ENCODE measurements around the gene PDLIM7.

The PDLIM7 gene

DNA sequence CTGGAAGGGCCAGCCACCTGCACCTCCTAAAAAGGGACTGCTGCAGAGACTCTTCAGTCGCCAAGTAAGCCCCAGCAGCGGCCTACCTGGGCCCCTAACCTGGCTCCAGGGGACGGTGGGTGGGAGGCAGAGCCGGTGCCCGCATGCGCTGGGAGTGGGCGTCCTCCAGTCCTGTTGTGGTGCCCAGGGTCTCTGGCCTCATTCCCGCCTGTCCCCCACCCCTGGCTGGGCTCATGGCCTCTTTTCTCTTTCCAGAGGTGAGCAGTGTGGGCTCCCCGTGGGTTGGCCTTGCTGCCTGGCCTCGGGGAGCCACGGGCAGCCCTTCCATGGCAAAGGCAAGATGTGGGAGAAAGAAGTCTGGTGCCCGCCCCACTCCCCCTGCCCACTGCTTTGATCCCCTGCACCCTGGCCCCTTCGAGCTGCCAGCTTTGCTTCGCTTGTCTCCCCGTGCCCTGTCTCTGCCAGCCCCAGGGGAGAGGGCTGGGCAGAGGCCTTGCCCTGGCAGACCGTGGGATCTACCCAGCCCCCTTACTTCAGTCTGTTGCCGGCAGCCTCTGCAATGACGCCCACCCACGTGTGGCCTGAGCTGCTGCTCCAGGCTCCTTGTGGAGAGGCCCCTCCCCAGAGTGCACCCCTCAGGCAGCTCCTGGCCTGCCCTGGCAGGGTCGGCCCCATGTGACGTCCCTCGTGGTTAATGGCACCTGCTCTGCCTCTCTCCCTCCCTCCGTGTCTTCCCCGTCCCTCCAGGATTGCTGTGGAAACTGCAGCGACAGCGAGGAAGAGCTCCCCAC is 56.2 kb downstream of the PDLIM7 start:
- H3K27ac ChIP-seq (ENCODE audit: low read length): no peak overlapping the region
- TF ChIP-seq, protein P1, sequence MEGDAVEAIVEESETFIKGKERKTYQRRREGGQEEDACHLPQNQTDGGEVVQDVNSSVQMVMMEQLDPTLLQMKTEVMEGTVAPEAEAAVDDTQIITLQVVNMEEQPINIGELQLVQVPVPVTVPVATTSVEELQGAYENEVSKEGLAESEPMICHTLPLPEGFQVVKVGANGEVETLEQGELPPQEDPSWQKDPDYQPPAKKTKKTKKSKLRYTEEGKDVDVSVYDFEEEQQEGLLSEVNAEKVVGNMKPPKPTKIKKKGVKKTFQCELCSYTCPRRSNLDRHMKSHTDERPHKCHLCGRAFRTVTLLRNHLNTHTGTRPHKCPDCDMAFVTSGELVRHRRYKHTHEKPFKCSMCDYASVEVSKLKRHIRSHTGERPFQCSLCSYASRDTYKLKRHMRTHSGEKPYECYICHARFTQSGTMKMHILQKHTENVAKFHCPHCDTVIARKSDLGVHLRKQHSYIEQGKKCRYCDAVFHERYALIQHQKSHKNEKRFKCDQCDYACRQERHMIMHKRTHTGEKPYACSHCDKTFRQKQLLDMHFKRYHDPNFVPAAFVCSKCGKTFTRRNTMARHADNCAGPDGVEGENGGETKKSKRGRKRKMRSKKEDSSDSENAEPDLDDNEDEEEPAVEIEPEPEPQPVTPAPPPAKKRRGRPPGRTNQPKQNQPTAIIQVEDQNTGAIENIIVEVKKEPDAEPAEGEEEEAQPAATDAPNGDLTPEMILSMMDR (IDR thresholded peaks at IDR 0.05; ENCODE audit: low read depth, low read length): no peak
- no peak for TF ChIP-seq EZH2phosphoT487 (IDR thresholded peaks at IDR 0.05; ENCODE audit: low read depth)
- no peak overlapping the region for H3K9ac ChIP-seq (ENCODE audit: low read length)
- H3K27me3 ChIP-seq (ENCODE audit: low read depth, low read length): no peaks in the 10 kb centered on the region
- H3K4me3 ChIP-seq (ENCODE audit: low read length): no peak overlapping the region
- no peaks in the 10 kb centered on the region for H3K9me3 ChIP-seq (ENCODE audit: insufficient read depth, low read length)
- peaks cover 12% of the 10 kb centered on the region for H3K36me3 ChIP-seq (replicated peaks; ENCODE audit: low read depth, low read length)
- H3K4me2 ChIP-seq (ENCODE audit: low read length): no peak overlapping the region
- no peaks in the 10 kb centered on the region; the same call in 1 of the 2 replicates for H4K20me1 ChIP-seq (ENCODE audit: insufficient read depth, low read length)
- no peaks in the 10 kb centered on the region for H3K79me2 ChIP-seq (ENCODE audit: low read length)
- peaks cover 20% of the 10 kb centered on the region for H3K4me1 ChIP-seq (ENCODE audit: low read length)
- no peak overlapping the region for H2AFZ ChIP-seq (ENCODE audit: low read depth, low read length)

DNA sequence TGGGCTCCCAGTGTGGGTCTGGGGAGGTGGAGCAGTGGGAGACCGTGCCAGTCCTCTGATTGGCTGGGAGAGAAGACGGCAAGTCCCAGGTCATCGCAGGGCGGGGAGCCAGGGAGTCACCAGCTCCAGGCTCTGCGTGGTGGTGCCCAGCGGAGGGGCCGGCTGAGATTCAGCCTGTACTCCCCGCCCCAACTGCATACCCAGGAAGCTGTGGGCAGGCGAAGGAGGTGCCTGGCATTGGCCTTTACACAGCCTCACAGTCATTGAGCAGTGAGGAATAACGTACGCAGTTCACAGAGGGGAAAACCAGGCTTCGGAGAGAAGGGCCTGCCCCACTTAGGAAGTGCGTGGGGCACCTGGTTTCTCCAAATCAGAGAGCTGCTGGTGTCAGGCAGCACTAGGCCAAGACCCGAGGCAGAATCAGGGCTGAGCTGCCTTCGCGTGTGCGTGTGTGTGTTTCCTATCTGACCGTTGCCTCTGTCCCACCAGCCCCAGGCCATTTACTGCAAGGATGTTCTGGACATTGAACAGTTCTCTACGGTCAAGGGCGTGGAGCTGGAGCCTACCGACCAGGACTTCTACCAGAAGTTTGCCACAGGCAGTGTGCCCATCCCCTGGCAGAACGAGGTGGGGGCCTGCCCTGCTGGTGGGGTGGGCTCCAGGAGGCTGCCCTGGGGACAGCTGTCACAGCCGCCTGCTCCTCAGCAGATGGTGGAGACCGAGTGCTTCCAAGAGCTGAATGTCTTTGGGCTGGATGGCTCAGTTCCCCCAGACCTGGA is 57.0 kb downstream of the PDLIM7 start:
- no peak overlapping the region for H2AFZ ChIP-seq (ENCODE audit: low read depth, low read length)
- H3K27ac ChIP-seq (ENCODE audit: low read length): no peak overlapping the region

DNA sequence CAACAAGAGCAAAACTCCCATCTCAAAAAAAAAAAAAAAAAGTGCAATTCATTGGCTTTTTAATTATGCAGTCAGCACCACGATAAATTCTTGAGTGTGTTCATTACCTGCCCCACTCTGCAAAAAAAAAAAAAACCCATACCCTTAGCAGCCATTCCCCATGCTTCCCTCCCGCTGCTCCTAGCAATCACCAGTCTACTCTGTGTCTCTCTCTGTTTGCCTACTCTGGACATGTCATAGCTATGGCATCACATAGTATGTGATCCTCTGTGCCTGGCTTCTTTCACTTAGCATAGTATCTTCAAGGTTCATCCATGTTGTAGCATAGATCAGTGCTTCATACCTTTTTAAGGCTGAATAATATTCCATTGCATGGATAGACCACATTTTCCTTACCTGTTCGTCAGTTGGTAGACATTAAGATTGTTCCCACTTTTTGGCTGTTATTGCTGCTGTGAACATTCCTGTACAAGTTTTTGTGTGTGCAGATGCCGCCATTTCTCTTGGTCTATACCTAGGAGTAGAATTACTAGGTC is 57.8 kb downstream of the PDLIM7 start:
- no peak overlapping the region for H3K9ac ChIP-seq (ENCODE audit: low read length)
- H3K27me3 ChIP-seq (ENCODE audit: low read depth, low read length): no peaks in the 10 kb centered on the region
- peaks cover 4% of the 10 kb centered on the region for H3K4me1 ChIP-seq (ENCODE audit: low read length)
- no peak overlapping the region for H3K4me2 ChIP-seq (ENCODE audit: low read length)
- no peaks in the 10 kb centered on the region for H3K79me2 ChIP-seq (ENCODE audit: low read length)
- no peaks in the 10 kb centered on the region for H3K9me3 ChIP-seq (ENCODE audit: insufficient read depth, low read length)
- TF ChIP-seq, protein P1 (IDR thresholded peaks at IDR 0.05; ENCODE audit: low read depth, low read length): no peak
- no peak for TF ChIP-seq EZH2phosphoT487 (IDR thresholded peaks at IDR 0.05; ENCODE audit: low read depth)
- H3K36me3 ChIP-seq (replicated peaks; ENCODE audit: low read depth, low read length): peaks cover 17% of the 10 kb centered on the region
- H4K20me1 ChIP-seq (ENCODE audit: insufficient read depth, low read length): no peaks in the 10 kb centered on the region; the same call in 1 of the 2 replicates
- H3K4me3 ChIP-seq (ENCODE audit: low read length): no peak overlapping the region
- no peak overlapping the region for H3K27ac ChIP-seq (ENCODE audit: low read length)
- H2AFZ ChIP-seq (ENCODE audit: low read depth, low read length): no peak overlapping the region

More for the DNA sequence above, 57.0 kb downstream of the PDLIM7 start:
- peaks cover 13% of the 10 kb centered on the region for H3K4me1 ChIP-seq (ENCODE audit: low read length)
- H3K4me3 ChIP-seq (ENCODE audit: low read length): no peak overlapping the region
- H3K36me3 ChIP-seq (replicated peaks; ENCODE audit: low read depth, low read length): peaks cover 12% of the 10 kb centered on the region
- TF ChIP-seq EZH2phosphoT487 (IDR thresholded peaks at IDR 0.05; ENCODE audit: low read depth): no peak
- TF ChIP-seq, protein P1 (IDR thresholded peaks at IDR 0.05; ENCODE audit: low read depth, low read length): no peak
- H4K20me1 ChIP-seq (ENCODE audit: insufficient read depth, low read length): no peaks in the 10 kb centered on the region; the same call in 1 of the 2 replicates
- H3K9me3 ChIP-seq (ENCODE audit: insufficient read depth, low read length): no peaks in the 10 kb centered on the region
- H3K79me2 ChIP-seq (ENCODE audit: low read length): no peaks in the 10 kb centered on the region
- no peaks in the 10 kb centered on the region for H3K27me3 ChIP-seq (ENCODE audit: low read depth, low read length)
- H3K9ac ChIP-seq (ENCODE audit: low read length): no peak overlapping the region
- no peak overlapping the region for H3K4me2 ChIP-seq (ENCODE audit: low read length)

DNA sequence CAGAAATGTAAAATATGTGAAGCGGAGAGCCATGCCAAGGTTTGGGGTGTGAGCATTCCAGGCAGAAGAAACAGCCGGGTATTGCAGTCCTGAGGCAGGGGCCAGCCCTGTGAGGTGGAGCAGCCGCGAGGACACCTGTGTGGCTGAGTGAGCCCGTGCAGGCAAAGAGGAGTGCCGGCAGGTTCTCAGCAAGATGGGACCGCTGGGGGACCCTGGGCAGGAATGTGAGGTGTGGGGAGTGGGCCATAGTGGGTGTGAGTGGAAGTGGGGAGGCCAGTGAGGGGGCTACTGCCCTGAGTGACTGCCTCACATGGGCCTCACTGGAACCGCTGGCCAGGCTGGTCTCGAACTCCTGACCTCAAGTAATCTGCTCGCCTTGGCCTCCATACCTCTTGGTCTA is 58.9 kb downstream of the PDLIM7 start:
- H2AFZ ChIP-seq (ENCODE audit: low read depth, low read length): no peak overlapping the region
- no peaks in the 10 kb centered on the region for H3K27me3 ChIP-seq (ENCODE audit: low read depth, low read length)
- H3K4me2 ChIP-seq (ENCODE audit: low read length): no peak overlapping the region
- no peak overlapping the region for H3K9ac ChIP-seq (ENCODE audit: low read length)
- no peaks in the 10 kb centered on the region for H3K9me3 ChIP-seq (ENCODE audit: insufficient read depth, low read length)
- H3K4me3 ChIP-seq (ENCODE audit: low read length): no peak overlapping the region
- TF ChIP-seq, protein P1 (IDR thresholded peaks at IDR 0.05; ENCODE audit: low read depth, low read length): no peak
- no peak for TF ChIP-seq EZH2phosphoT487 (IDR thresholded peaks at IDR 0.05; ENCODE audit: low read depth)
- no peaks in the 10 kb centered on the region; the same call in 1 of the 2 replicates for H4K20me1 ChIP-seq (ENCODE audit: insufficient read depth, low read length)
- H3K4me1 ChIP-seq (ENCODE audit: low read length): no peaks in the 10 kb centered on the region
- H3K27ac ChIP-seq (ENCODE audit: low read length): no peak overlapping the region
- no peaks in the 10 kb centered on the region for H3K79me2 ChIP-seq (ENCODE audit: low read length)
- peaks cover 23% of the 10 kb centered on the region for H3K36me3 ChIP-seq (replicated peaks; ENCODE audit: low read depth, low read length)

All from OCI-LY3 (cell line).